HepG2 (cell line): ENCODE data around the gene NKX3-2. TPM values are rescaled to one million over a fixed set of nuclear protein-coding genes. Genes with fewer than 3 reads are reported as not detected.
A peak's percentile ranks its signal among the peaks of the same experiment; 100 is the strongest.

Experiments
- ARHGAP35 ChIP-seq: sonication (generic); formaldehyde crosslinking; IDR thresholded peaks from 2 replicates; pipeline ENCODE4 v1.9.0; 2022; ENCODE audit warnings: mild to moderate bottlenecking, inconsistent platforms, moderate library complexity, missing genetic modification reagents, borderline replicate concordance
- ARNTL ChIP-seq: sonication (generic); formaldehyde crosslinking; IDR thresholded peaks from 2 replicates; pipeline ENCODE4 v1.4.0; 2020; ENCODE audit warnings: mild to moderate bottlenecking, missing genetic modification reagents
- CEBPG ChIP-seq: IDR thresholded peaks from 2 replicates; pipeline ENCODE4 v1.6.1; 2016
- CREB1 ChIP-seq, 2 experiments: fragments of 450-650 bp in 1 of 2; IDR thresholded peaks; 2 replicates each; pipeline ENCODE4 v1.6.1; 2016 to 2017; ENCODE audit warnings: control low read depth in 1 of 2, mild to moderate bottlenecking in 1 of 2, missing compliant biosample characterization in 1 of 2, missing genetic modification characterization in 1 of 2
- CREM ChIP-seq, 2 experiments: sonication (generic) in 1 of 2; formaldehyde crosslinking in 1 of 2; IDR thresholded peaks; 2 replicates each; pipeline versions ENCODE4 v1.4.0 to v1.6.1; 2016 to 2020; ENCODE audit warnings: antibody characterized with exemption in 1 of 2, mild to moderate bottlenecking in 1 of 2, missing genetic modification reagents in 1 of 2
- IKZF1 ChIP-seq: fragments of 450-650 bp; IDR thresholded peaks from 2 replicates; pipeline ENCODE4 v1.7.1; 2016
- PCBP2 ChIP-seq: fragments of 200-400 bp; formaldehyde crosslinking; optimal IDR thresholded peaks from 2 replicates; pipeline ENCODE3; 2018; ENCODE audit warnings: low read length, low read depth; ENCODE audit not compliant: poor library complexity, severe bottlenecking
- RBM39 ChIP-seq: fragments of 200-400 bp; formaldehyde crosslinking; IDR thresholded peaks from one replicate; pipeline ENCODE4 v1.6.1; 2018; ENCODE audit warnings: antibody characterized with exemption, mild to moderate bottlenecking, low read depth, low read length; ENCODE audit not compliant: poor library complexity, severe bottlenecking
- SP5 ChIP-seq: IDR thresholded peaks from 2 replicates; pipeline ENCODE4 v1.6.1; 2016; ENCODE audit warnings: low read depth, borderline replicate concordance
- ZBTB20 ChIP-seq: sonication (generic); formaldehyde crosslinking; IDR thresholded peaks from 2 replicates; pipeline ENCODE4 v1.8.1; 2023; ENCODE audit warnings: missing genetic modification reagents, low read depth, mild to moderate bottlenecking, borderline replicate concordance
- ZBTB7A ChIP-seq: sonication (generic); formaldehyde crosslinking; IDR thresholded peaks from 2 replicates; pipeline ENCODE4 v1.8.0; 2022; ENCODE audit warnings: mild to moderate bottlenecking, missing genetic modification reagents
- ZNF274 ChIP-seq: sonication (generic); formaldehyde crosslinking; IDR thresholded peaks from 2 replicates; pipeline ENCODE4 v1.5.1; 2020; ENCODE audit warnings: mild to moderate bottlenecking, missing genetic modification reagents
- ZNF44 ChIP-seq: sonication (generic); formaldehyde crosslinking; IDR thresholded peaks from 2 replicates; pipeline ENCODE4 v1.5.1; 2020; ENCODE audit warnings: mild to moderate bottlenecking, missing genetic modification reagents
- polyA plus RNA-seq, 8 experiments: library from polyadenylated mRNA; depleted of rRNA in 3 of 8; stranded (reverse) in 7 of 8; unstranded in 1 of 8; fragments of >200 nt; fragmentation: Illumina TruSeq in 4 of 8; extraction: Trizol in 4 of 8; gene quantifications; 2 replicates each; pipeline versions ENCODE4 v1.2.1 to v1.2.3, GENCODE V29; 2011 to 2016; ENCODE audit warnings: low read depth in 4 of 8, missing spikeins in 1 of 8, mixed read lengths in 1 of 8; ENCODE audit not compliant: insufficient read depth in 1 of 8
- total RNA-seq, 5 experiments: library from RNA; depleted of rRNA; stranded (reverse); fragments of >200 nt; fragmentation: Illumina TruSeq; extraction: Trizol; gene quantifications; 2 replicates each; pipeline ENCODE4 v1.2.3, GENCODE V29; 2016; ENCODE audit warnings: low read depth in 1 of 5
- TF ChIP-seq, protein P1 (sequence below): sonication (generic); formaldehyde crosslinking; IDR thresholded peaks from 2 replicates; pipeline ENCODE4 v1.5.1; 2020; ENCODE audit warnings: mild to moderate bottlenecking, missing genetic modification reagents
- TF ChIP-seq, protein P2 (sequence below): sonication (generic); formaldehyde crosslinking; conservative IDR thresholded peaks from 2 replicates; pipeline ENCODE4 v1.4.0; 2020; ENCODE audit warnings: mild to moderate bottlenecking, missing genetic modification reagents, moderate library complexity
- TF ChIP-seq, protein P3 (sequence below): sonication (generic); formaldehyde crosslinking; IDR thresholded peaks from 2 replicates; pipeline ENCODE4 v1.5.0; 2020; ENCODE audit warnings: mild to moderate bottlenecking, low read depth, missing genetic modification reagents, borderline replicate concordance
- TF ChIP-seq, protein P4 (sequence below): sonication (generic); formaldehyde crosslinking; IDR thresholded peaks from 2 replicates; pipeline ENCODE4 v1.9.0; 2022; ENCODE audit warnings: missing genetic modification reagents, mild to moderate bottlenecking, borderline replicate concordance
- TF ChIP-seq, protein P5 (sequence below): IDR thresholded peaks from 2 replicates; pipeline ENCODE4 v1.6.1; 2016; ENCODE audit warnings: missing genetic modification reagents, missing compliant biosample characterization

Gene NKX3-2
- total and polyA plus RNA-seq, 2 of the 13 experiments (the other 11 are each of a cell fraction or from before 2014, with no cell fraction given), result 0.07 to 0.13 TPM

DNA sequence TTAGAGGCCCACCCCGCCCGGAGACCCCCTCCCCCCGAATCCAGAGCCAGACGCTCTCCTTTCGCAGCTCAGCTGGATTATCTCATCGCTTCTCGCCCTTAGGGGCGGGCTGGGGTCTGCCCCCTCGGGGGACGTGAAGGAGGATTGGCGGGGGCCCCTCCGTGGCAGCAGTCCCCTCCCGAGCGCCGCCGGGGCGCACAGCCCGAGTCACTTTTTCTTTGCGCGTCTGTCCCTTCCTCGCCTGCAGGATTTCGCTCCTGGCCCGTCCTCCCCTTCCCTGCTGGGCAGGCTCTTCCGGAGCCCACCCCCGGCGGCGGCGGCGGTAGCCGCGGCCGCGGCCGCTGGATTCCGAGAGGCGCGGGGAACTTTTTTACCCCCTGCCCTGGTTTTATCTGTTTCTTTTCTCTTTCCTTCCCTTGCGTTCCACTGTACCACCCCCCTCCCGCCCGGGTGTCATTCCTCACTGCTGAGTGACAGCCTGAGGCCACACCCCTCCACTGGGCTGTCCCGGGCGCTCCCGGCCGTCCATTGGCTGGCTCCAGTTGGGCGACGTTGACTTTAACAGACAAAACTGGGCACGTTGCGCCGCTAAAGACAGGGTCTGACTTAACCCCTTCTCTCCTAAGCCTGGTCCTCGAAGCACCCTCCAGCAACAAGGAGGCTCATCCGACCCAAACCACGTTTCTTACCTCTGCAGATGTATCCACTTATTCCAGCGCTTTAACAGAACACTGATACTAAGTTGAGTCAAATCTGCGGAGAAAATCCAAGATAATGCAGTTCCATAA lies 492 bp upstream of the NKX3-2 start (continued):
- TF ChIP-seq, protein P1, sequence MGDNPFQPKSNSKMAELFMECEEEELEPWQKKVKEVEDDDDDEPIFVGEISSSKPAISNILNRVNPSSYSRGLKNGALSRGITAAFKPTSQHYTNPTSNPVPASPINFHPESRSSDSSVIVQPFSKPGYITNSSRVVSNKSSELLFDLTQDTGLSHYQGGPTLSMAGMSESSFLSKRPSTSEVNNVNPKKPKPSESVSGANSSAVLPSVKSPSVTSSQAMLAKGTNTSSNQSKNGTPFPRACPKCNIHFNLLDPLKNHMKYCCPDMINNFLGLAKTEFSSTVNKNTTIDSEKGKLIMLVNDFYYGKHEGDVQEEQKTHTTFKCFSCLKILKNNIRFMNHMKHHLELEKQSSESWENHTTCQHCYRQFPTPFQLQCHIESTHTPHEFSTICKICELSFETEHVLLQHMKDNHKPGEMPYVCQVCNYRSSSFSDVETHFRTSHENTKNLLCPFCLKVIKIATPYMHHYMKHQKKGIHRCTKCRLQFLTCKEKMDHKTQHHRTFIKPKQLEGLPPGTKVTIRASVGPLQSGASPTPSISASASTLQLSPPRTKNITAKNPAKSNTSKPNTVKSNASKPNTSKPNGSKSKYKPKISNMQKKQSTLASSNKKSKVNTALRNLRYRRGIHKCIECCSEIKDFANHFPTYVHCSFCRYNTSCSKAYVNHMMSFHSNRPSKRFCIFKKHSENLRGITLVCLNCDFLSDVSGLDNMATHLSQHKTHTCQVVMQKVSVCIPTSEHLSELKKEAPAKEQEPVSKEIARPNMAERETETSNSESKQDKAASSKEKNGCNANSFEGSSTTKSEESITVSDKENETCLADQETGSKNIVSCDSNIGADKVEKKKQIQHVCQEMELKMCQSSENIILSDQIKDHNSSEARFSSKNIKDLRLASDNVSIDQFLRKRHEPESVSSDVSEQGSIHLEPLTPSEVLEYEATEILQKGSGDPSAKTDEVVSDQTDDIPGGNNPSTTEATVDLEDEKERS (CRISPR knock-in tag), result 0 out of 2 replicates have a peak, but pooled peaks have one; percentile 34
- TF ChIP-seq CREB1 (IDR thresholded peaks at IDR 0.05) (no peak), CREB1 (CRISPR knock-in tag; IDR thresholded peaks at IDR 0.05) (peak; percentile 40; the same call in 1 of the 2 replicates), ZBTB20 (CRISPR knock-in tag) (no peak), RBM39 (peak; percentile 8), CREM (IDR thresholded peaks at IDR 0.05) (peak; percentile 27; the same call in 1 of the 2 replicates), CREM (CRISPR knock-in tag; IDR thresholded peaks at IDR 0.05) (no peak), PCBP2 (no peak), IKZF1 (no peak), ZNF274 (CRISPR knock-in tag) (peak; percentile 36; the same call in 1 of the 2 replicates), SP5 (peak; percentile 45; the same call in 1 of the 2 replicates), ARNTL (CRISPR knock-in tag) (0 out of 2 replicates have a peak, but pooled peaks have one; percentile 23), ARHGAP35 (CRISPR knock-in tag) (no peak), ZBTB7A (no peak), CEBPG (no peak), ZNF44 (CRISPR knock-in tag) (no peak)
- TF ChIP-seq, protein P2, sequence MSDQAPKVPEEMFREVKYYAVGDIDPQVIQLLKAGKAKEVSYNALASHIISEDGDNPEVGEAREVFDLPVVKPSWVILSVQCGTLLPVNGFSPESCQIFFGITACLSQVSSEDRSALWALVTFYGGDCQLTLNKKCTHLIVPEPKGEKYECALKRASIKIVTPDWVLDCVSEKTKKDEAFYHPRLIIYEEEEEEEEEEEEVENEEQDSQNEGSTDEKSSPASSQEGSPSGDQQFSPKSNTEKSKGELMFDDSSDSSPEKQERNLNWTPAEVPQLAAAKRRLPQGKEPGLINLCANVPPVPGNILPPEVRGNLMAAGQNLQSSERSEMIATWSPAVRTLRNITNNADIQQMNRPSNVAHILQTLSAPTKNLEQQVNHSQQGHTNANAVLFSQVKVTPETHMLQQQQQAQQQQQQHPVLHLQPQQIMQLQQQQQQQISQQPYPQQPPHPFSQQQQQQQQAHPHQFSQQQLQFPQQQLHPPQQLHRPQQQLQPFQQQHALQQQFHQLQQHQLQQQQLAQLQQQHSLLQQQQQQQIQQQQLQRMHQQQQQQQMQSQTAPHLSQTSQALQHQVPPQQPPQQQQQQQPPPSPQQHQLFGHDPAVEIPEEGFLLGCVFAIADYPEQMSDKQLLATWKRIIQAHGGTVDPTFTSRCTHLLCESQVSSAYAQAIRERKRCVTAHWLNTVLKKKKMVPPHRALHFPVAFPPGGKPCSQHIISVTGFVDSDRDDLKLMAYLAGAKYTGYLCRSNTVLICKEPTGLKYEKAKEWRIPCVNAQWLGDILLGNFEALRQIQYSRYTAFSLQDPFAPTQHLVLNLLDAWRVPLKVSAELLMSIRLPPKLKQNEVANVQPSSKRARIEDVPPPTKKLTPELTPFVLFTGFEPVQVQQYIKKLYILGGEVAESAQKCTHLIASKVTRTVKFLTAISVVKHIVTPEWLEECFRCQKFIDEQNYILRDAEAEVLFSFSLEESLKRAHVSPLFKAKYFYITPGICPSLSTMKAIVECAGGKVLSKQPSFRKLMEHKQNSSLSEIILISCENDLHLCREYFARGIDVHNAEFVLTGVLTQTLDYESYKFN (CRISPR knock-in tag), result no peak
- TF ChIP-seq, protein P3, sequence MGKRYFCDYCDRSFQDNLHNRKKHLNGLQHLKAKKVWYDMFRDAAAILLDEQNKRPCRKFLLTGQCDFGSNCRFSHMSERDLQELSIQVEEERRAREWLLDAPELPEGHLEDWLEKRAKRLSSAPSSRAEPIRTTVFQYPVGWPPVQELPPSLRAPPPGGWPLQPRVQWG (CRISPR knock-in tag), result no peak
- TF ChIP-seq, protein P4, sequence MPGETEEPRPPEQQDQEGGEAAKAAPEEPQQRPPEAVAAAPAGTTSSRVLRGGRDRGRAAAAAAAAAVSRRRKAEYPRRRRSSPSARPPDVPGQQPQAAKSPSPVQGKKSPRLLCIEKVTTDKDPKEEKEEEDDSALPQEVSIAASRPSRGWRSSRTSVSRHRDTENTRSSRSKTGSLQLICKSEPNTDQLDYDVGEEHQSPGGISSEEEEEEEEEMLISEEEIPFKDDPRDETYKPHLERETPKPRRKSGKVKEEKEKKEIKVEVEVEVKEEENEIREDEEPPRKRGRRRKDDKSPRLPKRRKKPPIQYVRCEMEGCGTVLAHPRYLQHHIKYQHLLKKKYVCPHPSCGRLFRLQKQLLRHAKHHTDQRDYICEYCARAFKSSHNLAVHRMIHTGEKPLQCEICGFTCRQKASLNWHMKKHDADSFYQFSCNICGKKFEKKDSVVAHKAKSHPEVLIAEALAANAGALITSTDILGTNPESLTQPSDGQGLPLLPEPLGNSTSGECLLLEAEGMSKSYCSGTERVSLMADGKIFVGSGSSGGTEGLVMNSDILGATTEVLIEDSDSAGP (CRISPR knock-in tag), result peak; percentile 68
- TF ChIP-seq, protein P5, sequence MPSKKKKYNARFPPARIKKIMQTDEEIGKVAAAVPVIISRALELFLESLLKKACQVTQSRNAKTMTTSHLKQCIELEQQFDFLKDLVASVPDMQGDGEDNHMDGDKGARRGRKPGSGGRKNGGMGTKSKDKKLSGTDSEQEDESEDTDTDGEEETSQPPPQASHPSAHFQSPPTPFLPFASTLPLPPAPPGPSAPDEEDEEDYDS, result peak; percentile 53; the same call in 1 of the 2 replicates
